ENCODE data around the gene MYT1.

MYT1 gene

GRCh38 chr20:64216910-64217309 lies 52.7 kb downstream of the MYT1 start:
- Histone ChIP-seq H3K27me3 (ENCODE audit: insufficient read depth, low read length) (no peaks in the 10 kb centered on the region), H3K4me2 (ENCODE audit: low read length) (no peak overlapping the region), H3K9me2 (ENCODE audit: low read depth, low read length) (no peaks in the 10 kb centered on the region), H3K36me3 (ENCODE audit: insufficient read depth, low read length) (no peaks in the 10 kb centered on the region), H3K27ac (ENCODE audit: low read depth, low read length, poor library complexity, severe bottlenecking) (no peak overlapping the region), H3F3A (ENCODE audit: insufficient read depth, low read length) (no peaks in the 10 kb centered on the region), H3K4me1 (ENCODE audit: insufficient read depth, low read length, severe bottlenecking) (no peaks in the 10 kb centered on the region), H3K9me3 (ENCODE audit: low read length) (no peaks in the 10 kb centered on the region), H3K9ac (ENCODE audit: low read length) (no peak overlapping the region), H4K20me1 (ENCODE audit: insufficient read depth, low read length) (no peaks in the 10 kb centered on the region), H3K4me3 (ENCODE audit: low read depth, low read length, poor library complexity, severe bottlenecking) (no peak overlapping the region), H3K79me2 (ENCODE audit: insufficient read depth, low read length) (no peaks in the 10 kb centered on the region), H2AFZ (ENCODE audit: low read length) (no peak overlapping the region)
- no peak for TF ChIP-seq EZH2 (IDR thresholded peaks at IDR 0.05; ENCODE audit: borderline replicate concordance, low read length)
- TF ChIP-seq, protein P1, sequence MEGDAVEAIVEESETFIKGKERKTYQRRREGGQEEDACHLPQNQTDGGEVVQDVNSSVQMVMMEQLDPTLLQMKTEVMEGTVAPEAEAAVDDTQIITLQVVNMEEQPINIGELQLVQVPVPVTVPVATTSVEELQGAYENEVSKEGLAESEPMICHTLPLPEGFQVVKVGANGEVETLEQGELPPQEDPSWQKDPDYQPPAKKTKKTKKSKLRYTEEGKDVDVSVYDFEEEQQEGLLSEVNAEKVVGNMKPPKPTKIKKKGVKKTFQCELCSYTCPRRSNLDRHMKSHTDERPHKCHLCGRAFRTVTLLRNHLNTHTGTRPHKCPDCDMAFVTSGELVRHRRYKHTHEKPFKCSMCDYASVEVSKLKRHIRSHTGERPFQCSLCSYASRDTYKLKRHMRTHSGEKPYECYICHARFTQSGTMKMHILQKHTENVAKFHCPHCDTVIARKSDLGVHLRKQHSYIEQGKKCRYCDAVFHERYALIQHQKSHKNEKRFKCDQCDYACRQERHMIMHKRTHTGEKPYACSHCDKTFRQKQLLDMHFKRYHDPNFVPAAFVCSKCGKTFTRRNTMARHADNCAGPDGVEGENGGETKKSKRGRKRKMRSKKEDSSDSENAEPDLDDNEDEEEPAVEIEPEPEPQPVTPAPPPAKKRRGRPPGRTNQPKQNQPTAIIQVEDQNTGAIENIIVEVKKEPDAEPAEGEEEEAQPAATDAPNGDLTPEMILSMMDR (IDR thresholded peaks at IDR 0.05; ENCODE audit: low read length), result no peak

DNA sequence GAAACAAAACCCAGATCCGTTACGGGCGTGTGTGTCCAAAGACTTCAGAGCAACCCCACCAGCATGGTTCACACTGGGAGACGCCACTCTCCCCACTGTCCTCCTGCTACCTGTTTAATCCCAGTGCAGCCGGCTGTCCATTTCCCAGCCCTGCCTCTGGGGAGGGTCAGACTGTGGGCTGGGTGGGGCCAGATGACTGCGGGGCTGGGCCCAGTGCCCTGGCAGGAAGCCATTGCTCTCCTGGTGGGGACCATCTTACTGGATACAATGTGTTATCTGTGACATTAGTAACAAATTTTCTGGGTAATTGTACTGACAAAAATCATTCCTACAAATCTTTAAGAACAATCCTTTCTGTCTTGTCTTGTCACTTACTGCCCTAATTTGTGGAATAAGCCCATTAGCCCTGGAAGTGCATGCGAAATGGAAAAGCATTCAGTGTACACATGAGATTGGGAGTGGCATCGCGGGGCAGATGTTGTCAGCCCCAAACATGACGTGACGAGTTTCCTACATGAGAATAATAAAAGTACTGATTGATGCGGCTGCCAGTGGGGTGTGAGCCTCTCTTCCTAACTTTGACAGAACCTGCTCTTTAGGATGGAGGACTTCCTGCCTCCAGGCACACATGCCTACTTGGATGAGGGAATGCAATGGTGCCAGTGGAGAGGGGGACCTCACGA lies 53.4 kb downstream of the MYT1 start:
- Histone ChIP-seq H3K9me2 (ENCODE audit: low read depth, low read length) (no peaks in the 10 kb centered on the region), H2AFZ (ENCODE audit: low read length) (no peak overlapping the region), H3K9ac (ENCODE audit: low read length) (no peak overlapping the region), H4K20me1 (ENCODE audit: insufficient read depth, low read length) (no peaks in the 10 kb centered on the region), H3K27me3 (ENCODE audit: insufficient read depth, low read length) (no peaks in the 10 kb centered on the region), H3K36me3 (ENCODE audit: insufficient read depth, low read length) (no peaks in the 10 kb centered on the region), H3K9me3 (ENCODE audit: low read length) (no peaks in the 10 kb centered on the region), H3K27ac (ENCODE audit: low read depth, low read length, poor library complexity, severe bottlenecking) (no peak overlapping the region), H3K4me1 (ENCODE audit: insufficient read depth, low read length, severe bottlenecking) (no peaks in the 10 kb centered on the region), H3K4me3 (ENCODE audit: low read depth, low read length, poor library complexity, severe bottlenecking) (no peak overlapping the region), H3K4me2 (ENCODE audit: low read length) (no peak overlapping the region), H3F3A (ENCODE audit: insufficient read depth, low read length) (no peaks in the 10 kb centered on the region), H3K79me2 (ENCODE audit: insufficient read depth, low read length) (no peaks in the 10 kb centered on the region)
- TF ChIP-seq, protein P1 (IDR thresholded peaks at IDR 0.05; ENCODE audit: low read length), result no peak
- TF ChIP-seq EZH2 (IDR thresholded peaks at IDR 0.05; ENCODE audit: borderline replicate concordance, low read length), result no peak

GRCh38 chr20:64219202-64219601 lies 55.0 kb downstream of the MYT1 start:
- TF ChIP-seq, protein P1 (IDR thresholded peaks at IDR 0.05; ENCODE audit: low read length), result no peak
- no peak for TF ChIP-seq EZH2 (IDR thresholded peaks at IDR 0.05; ENCODE audit: borderline replicate concordance, low read length)
- Histone ChIP-seq H3K4me3 (ENCODE audit: low read depth, low read length, poor library complexity, severe bottlenecking) (no peak overlapping the region), H3K9me3 (ENCODE audit: low read length) (no peaks in the 10 kb centered on the region), H3K27ac (ENCODE audit: low read depth, low read length, poor library complexity, severe bottlenecking) (no peak overlapping the region), H3K79me2 (ENCODE audit: insufficient read depth, low read length) (no peaks in the 10 kb centered on the region), H3K4me1 (ENCODE audit: insufficient read depth, low read length, severe bottlenecking) (no peaks in the 10 kb centered on the region), H3F3A (ENCODE audit: insufficient read depth, low read length) (no peaks in the 10 kb centered on the region), H2AFZ (ENCODE audit: low read length) (no peak overlapping the region), H3K4me2 (ENCODE audit: low read length) (no peak overlapping the region), H3K9me2 (ENCODE audit: low read depth, low read length) (no peaks in the 10 kb centered on the region), H3K9ac (ENCODE audit: low read length) (no peak overlapping the region), H3K36me3 (ENCODE audit: insufficient read depth, low read length) (no peaks in the 10 kb centered on the region), H4K20me1 (ENCODE audit: insufficient read depth, low read length) (no peaks in the 10 kb centered on the region), H3K27me3 (ENCODE audit: insufficient read depth, low read length) (no peaks in the 10 kb centered on the region)

Data from OCI-LY1 (cell line).